Measurements from ENCODE around the gene SULT1C4. TPM values are rescaled to one million over a fixed set of nuclear protein-coding genes. Genes with fewer than 3 reads are reported as not detected.

Gene SULT1C4
- total RNA-seq, 1 experiment from 2014 or later: 4.3 TPM

DNA sequence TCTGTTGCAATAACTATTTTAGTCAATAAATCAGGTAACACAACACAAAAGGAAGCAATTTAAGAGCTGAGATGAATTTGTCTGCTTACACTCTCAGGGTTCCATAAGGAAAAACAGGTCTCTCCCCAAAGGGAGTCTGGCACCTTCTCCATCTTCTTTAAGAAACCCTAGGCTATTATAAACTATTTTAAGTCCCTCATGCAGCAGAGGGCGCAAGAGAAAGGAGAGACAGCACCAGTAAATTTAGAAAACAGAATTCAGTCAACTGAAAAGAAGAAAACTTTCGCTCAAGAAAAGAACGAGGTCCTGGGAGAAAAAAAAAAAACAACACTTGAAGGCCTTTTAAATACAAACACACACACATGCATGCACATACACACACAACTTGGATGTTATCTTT, 19.1 kb downstream of the SULT1C4 start (continued):
- TF ChIP-seq, protein P1, sequence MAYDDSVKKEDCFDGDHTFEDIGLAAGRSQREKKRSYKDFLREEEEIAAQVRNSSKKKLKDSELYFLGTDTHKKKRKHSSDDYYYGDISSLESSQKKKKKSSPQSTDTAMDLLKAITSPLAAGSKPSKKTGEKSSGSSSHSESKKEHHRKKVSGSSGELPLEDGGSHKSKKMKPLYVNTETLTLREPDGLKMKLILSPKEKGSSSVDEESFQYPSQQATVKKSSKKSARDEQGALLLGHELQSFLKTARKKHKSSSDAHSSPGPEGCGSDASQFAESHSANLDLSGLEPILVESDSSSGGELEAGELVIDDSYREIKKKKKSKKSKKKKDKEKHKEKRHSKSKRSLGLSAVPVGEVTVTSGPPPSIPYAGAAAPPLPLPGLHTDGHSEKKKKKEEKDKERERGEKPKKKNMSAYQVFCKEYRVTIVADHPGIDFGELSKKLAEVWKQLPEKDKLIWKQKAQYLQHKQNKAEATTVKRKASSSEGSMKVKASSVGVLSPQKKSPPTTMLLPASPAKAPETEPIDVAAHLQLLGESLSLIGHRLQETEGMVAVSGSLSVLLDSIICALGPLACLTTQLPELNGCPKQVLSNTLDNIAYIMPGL (CRISPR knock-in tag; IDR thresholded peaks at IDR 0.05): no peak
- no peak for TF ChIP-seq FOXK1 (CRISPR knock-in tag; IDR thresholded peaks at IDR 0.05)

DNA sequence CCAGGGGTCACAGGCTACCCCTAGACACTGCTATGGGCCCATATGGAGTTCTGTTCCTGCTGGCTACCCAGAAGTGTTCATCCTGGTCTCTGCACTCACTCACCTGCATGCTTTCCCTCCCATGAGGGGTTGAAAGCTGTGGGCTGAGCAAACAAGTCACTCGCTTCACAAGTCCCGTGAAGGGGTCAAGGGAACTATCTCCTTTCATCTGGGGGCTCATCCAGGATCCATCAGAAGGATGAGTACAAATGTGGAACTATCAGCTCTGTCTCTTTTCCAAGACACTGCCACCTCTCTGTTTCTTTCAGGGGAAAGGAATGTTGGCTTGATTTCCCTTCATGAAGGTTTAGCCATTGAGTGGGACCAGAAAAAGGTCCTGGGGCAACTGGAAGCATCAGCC, 21.7 kb downstream of the SULT1C4 start:
- Mint-ChIP-seq H3K27ac (no peak overlapping the region), H3K9me3 (peaks cover 69% of the 10 kb centered on the region), H3K36me3 (peaks cover 66% of the 10 kb centered on the region), H3K27me3 (ENCODE audit: low read depth) (peaks cover 3% of the 10 kb centered on the region), H3K4me3 (no peak overlapping the region), H3K4me1 (peaks cover 35% of the 10 kb centered on the region)
- DNase-seq (ENCODE audit: low spot score) (no peak), ATAC-seq (no peak)
- POLR2A ChIA-PET: no interaction called here
- TF ChIP-seq, protein P2, sequence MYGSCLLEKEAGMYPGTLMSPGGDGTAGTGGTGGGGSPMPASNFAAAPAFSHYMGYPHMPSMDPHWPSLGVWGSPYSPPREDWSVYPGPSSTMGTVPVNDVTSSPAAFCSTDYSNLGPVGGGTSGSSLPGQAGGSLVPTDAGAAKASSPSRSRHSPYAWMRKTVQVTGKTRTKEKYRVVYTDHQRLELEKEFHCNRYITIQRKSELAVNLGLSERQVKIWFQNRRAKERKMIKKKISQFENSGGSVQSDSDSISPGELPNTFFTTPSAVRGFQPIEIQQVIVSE (CRISPR knock-in tag; IDR thresholded peaks at IDR 0.05; ENCODE audit: borderline replicate concordance): no peak
- TF ChIP-seq ZNF219 (CRISPR knock-in tag; IDR thresholded peaks at IDR 0.05; ENCODE audit: borderline replicate concordance) (no peak), ZNF121 (CRISPR knock-in tag; IDR thresholded peaks at IDR 0.05) (no peak), FOXP1 (CRISPR knock-in tag; IDR thresholded peaks at IDR 0.05; ENCODE audit: borderline replicate concordance) (no peak), ZNF396 (CRISPR knock-in tag; IDR thresholded peaks at IDR 0.05; ENCODE audit: borderline replicate concordance) (no peak), GRHL2 (CRISPR knock-in tag; IDR thresholded peaks at IDR 0.05; ENCODE audit: insufficient replicate concordance, severe bottlenecking) (no peak)
- TF ChIP-seq, protein P3, sequence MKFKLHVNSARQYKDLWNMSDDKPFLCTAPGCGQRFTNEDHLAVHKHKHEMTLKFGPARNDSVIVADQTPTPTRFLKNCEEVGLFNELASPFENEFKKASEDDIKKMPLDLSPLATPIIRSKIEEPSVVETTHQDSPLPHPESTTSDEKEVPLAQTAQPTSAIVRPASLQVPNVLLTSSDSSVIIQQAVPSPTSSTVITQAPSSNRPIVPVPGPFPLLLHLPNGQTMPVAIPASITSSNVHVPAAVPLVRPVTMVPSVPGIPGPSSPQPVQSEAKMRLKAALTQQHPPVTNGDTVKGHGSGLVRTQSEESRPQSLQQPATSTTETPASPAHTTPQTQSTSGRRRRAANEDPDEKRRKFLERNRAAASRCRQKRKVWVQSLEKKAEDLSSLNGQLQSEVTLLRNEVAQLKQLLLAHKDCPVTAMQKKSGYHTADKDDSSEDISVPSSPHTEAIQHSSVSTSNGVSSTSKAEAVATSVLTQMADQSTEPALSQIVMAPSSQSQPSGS (CRISPR knock-in tag; IDR thresholded peaks at IDR 0.05; ENCODE audit: borderline replicate concordance, low read depth): no peak
- TF ChIP-seq, protein P4, sequence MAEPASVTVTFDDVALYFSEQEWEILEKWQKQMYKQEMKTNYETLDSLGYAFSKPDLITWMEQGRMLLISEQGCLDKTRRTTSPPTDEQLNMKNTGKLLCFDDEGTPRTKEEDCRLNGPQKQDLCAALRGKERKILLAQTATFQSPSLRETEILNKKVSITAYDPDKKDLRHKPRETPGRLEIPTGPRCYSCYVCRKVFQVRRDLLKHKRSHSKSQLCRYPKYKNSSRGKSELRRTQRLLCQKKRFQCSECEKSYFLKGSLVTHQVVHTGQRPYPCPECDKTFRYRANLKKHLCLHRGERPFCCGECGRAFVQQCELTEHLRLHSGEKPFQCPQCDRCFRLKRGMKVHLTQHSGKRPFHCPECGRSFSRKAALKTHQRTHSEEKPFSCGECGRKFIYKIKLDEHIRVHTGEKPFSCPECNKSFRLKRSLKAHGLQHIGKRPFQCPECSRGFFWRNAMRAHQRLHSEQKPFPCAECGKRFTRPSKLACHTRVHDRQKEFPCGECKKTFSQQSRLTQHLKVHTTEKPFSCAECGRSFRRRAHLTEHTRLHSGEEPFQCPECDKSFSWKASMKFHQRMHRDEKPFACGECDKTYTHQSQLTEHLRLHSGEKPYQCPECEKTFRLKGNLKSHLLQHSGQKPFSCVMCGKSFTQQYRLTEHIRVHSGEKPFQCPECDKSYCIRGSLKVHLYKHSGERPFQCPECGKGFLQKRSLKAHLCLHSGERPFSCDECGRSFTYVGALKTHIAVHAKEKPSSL (CRISPR knock-in tag; conservative IDR thresholded peaks at IDR 0.05): no peak
- TF ChIP-seq, protein P5, sequence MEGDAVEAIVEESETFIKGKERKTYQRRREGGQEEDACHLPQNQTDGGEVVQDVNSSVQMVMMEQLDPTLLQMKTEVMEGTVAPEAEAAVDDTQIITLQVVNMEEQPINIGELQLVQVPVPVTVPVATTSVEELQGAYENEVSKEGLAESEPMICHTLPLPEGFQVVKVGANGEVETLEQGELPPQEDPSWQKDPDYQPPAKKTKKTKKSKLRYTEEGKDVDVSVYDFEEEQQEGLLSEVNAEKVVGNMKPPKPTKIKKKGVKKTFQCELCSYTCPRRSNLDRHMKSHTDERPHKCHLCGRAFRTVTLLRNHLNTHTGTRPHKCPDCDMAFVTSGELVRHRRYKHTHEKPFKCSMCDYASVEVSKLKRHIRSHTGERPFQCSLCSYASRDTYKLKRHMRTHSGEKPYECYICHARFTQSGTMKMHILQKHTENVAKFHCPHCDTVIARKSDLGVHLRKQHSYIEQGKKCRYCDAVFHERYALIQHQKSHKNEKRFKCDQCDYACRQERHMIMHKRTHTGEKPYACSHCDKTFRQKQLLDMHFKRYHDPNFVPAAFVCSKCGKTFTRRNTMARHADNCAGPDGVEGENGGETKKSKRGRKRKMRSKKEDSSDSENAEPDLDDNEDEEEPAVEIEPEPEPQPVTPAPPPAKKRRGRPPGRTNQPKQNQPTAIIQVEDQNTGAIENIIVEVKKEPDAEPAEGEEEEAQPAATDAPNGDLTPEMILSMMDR (IDR thresholded peaks at IDR 0.05): no peak
- CTCF ChIA-PET: no interaction called here

DNA sequence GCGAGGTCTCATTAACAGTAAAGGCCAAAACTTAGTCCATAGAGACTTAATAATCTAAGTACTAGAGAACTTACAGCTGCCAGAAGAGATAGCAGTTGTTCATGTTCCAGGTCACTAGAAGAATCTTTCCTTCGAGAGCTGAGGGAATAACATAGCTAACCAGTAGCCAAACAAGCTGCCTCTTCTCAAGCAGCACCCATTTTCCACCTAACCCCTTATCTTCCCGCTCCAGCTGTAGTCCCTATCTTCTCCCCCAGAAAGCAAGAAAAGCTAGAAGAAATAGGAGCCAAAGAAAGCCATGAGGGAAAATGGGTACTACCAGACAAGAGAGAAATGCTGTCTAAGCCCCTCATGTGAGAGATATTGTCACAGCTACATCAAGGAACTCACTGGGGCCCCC, 24.0 kb downstream of the SULT1C4 start:
- DNase-seq (ENCODE audit: low spot score) (no peak), ATAC-seq (no peak)
- CTCF ChIA-PET: no interaction called here
- Mint-ChIP-seq H3K9me3 (peaks cover 82% of the 10 kb centered on the region), H3K27me3 (ENCODE audit: low read depth) (peaks cover 3% of the 10 kb centered on the region), H3K4me1 (peaks cover 37% of the 10 kb centered on the region), H3K4me3 (no peak overlapping the region), H3K27ac (no peak overlapping the region), H3K36me3 (peaks cover 74% of the 10 kb centered on the region)
- POLR2A ChIA-PET: no interaction called here
- TF ChIP-seq, protein P4 (CRISPR knock-in tag; conservative IDR thresholded peaks at IDR 0.05): no peak
- TF ChIP-seq, protein P6, sequence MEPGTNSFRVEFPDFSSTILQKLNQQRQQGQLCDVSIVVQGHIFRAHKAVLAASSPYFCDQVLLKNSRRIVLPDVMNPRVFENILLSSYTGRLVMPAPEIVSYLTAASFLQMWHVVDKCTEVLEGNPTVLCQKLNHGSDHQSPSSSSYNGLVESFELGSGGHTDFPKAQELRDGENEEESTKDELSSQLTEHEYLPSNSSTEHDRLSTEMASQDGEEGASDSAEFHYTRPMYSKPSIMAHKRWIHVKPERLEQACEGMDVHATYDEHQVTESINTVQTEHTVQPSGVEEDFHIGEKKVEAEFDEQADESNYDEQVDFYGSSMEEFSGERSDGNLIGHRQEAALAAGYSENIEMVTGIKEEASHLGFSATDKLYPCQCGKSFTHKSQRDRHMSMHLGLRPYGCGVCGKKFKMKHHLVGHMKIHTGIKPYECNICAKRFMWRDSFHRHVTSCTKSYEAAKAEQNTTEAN (CRISPR knock-in tag; IDR thresholded peaks at IDR 0.05): no peak
- TF ChIP-seq, protein P7, sequence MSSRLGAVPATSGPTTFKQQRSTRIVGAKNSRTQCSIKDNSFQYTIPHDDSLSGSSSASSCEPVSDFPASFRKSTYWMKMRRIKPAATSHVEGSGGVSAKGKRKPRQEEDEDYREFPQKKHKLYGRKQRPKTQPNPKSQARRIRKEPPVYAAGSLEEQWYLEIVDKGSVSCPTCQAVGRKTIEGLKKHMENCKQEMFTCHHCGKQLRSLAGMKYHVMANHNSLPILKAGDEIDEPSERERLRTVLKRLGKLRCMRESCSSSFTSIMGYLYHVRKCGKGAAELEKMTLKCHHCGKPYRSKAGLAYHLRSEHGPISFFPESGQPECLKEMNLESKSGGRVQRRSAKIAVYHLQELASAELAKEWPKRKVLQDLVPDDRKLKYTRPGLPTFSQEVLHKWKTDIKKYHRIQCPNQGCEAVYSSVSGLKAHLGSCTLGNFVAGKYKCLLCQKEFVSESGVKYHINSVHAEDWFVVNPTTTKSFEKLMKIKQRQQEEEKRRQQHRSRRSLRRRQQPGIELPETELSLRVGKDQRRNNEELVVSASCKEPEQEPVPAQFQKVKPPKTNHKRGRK (CRISPR knock-in tag; IDR thresholded peaks at IDR 0.05; ENCODE audit: borderline replicate concordance): no peak
- TF ChIP-seq, protein P3 (CRISPR knock-in tag; IDR thresholded peaks at IDR 0.05; ENCODE audit: borderline replicate concordance, low read depth): no peak
- TF ChIP-seq, protein P5 (IDR thresholded peaks at IDR 0.05): no peak

All from WTC11 (cell line).